Neuronal stem cell (in vitro differentiated cells): ENCODE results near the gene OR52E2.

ENCODE experiments used
- DNase-seq: peaks from one replicate; pipeline ENCODE4 v3.0.0-alpha.2; 2013; ENCODE audit warnings: low spot score
- H2AFZ ChIP-seq: one replicate; pipeline ENCODE4 v1.6.1; 2013; ENCODE audit warnings: mild to moderate bottlenecking, low read length, inconsistent platforms
- H2AK5ac ChIP-seq: 2 replicates; pipeline ENCODE4 v1.6.1; 2013; ENCODE audit warnings: low read depth, mild to moderate bottlenecking, inconsistent platforms, low read length, moderate library complexity, mixed read lengths
- H2BK120ac ChIP-seq: 2 replicates; pipeline ENCODE4 v1.6.1; 2013; ENCODE audit warnings: low read depth, mild to moderate bottlenecking, inconsistent platforms, low read length, moderate library complexity, mixed read lengths
- H2BK12ac ChIP-seq: one replicate; pipeline ENCODE4 v1.6.1; 2013; ENCODE audit warnings: low read length, inconsistent platforms
- H2BK15ac ChIP-seq: 2 replicates; pipeline ENCODE4 v1.6.1; 2013; ENCODE audit warnings: mild to moderate bottlenecking, low read length, inconsistent platforms, mixed read lengths
- H2BK5ac ChIP-seq: one replicate; pipeline ENCODE4 v1.6.1; 2013; ENCODE audit warnings: inconsistent platforms, mild to moderate bottlenecking, low read length, moderate library complexity
- H3K14ac ChIP-seq: one replicate; pipeline ENCODE4 v1.6.1; 2013; ENCODE audit warnings: low read length, inconsistent platforms
- H3K18ac ChIP-seq: 2 replicates; pipeline ENCODE4 v1.6.1; 2013; ENCODE audit warnings: low read length, inconsistent platforms
- H3K23ac ChIP-seq: 2 replicates; pipeline ENCODE4 v1.6.1; 2013; ENCODE audit warnings: low read depth, mild to moderate bottlenecking, mixed read lengths, low read length, inconsistent platforms; ENCODE audit not compliant: poor library complexity
- H3K27ac ChIP-seq: replicated peaks from 3 replicates; pipeline ENCODE4 v1.5.1; 2013; ENCODE audit warnings: low read length, inconsistent platforms
- H3K27me3 ChIP-seq, 3 experiments: 2 replicates each; pipeline ENCODE4 v1.6.1; 2013; ENCODE audit warnings: low read length in 3 of 3, mild to moderate bottlenecking in 2 of 3, inconsistent platforms in 1 of 3, low read depth in 1 of 3, mixed read lengths in 1 of 3, moderate library complexity in 1 of 3; ENCODE audit not compliant: control insufficient read depth in 3 of 3, insufficient read depth in 3 of 3
- H3K36me3 ChIP-seq, 2 donors: replicated peaks in 1 of 2; 2 replicates each; pipeline ENCODE4 v1.6.1; 2013; ENCODE audit warnings: low read length in 2 of 2; ENCODE audit not compliant: control insufficient read depth in 2 of 2, insufficient read depth in 2 of 2
- H3K4ac ChIP-seq: 2 replicates; pipeline ENCODE4 v1.6.1; 2013; ENCODE audit warnings: inconsistent platforms, mild to moderate bottlenecking, low read length, moderate library complexity
- H3K4me1 ChIP-seq, 2 donors: 1 replicate in 1 of 2; 2 replicates in 1 of 2; pipeline ENCODE4 v1.6.1; 2013; ENCODE audit warnings: low read length in 2 of 2, low read depth in 1 of 2; ENCODE audit not compliant: control insufficient read depth in 2 of 2, insufficient read depth in 1 of 2
- H3K4me2 ChIP-seq: one replicate; pipeline ENCODE4 v1.6.1; 2013; ENCODE audit warnings: mild to moderate bottlenecking, low read length, inconsistent platforms; ENCODE audit not compliant: insufficient read depth, poor library complexity, severe bottlenecking
- H3K4me3 ChIP-seq, 2 donors: 2 replicates each; pipeline ENCODE4 v1.5.1; 2013; ENCODE audit warnings: low read length in 2 of 2, mild to moderate bottlenecking in 2 of 2, inconsistent platforms in 1 of 2, moderate library complexity in 1 of 2
- H3K79me1 ChIP-seq: one replicate; pipeline ENCODE4 v1.6.1; 2013; ENCODE audit warnings: low read depth, mild to moderate bottlenecking, inconsistent platforms, low read length, moderate library complexity
- H3K9ac ChIP-seq: one replicate; pipeline ENCODE4 v1.6.1; 2013; ENCODE audit warnings: mild to moderate bottlenecking, low read depth, low read length, inconsistent platforms; ENCODE audit not compliant: poor library complexity
- H3K9me3 ChIP-seq, 2 donors: replicated peaks in 1 of 2; 2 replicates each; pipeline versions ENCODE3 to v1.6.1; 2013; ENCODE audit warnings: low read length in 2 of 2, mild to moderate bottlenecking in 2 of 2, inconsistent platforms in 1 of 2, low read depth in 1 of 2, mixed read lengths in 1 of 2, moderate library complexity in 1 of 2; ENCODE audit not compliant: control insufficient read depth in 2 of 2, insufficient read depth in 1 of 2
- H4K8ac ChIP-seq: one replicate; pipeline ENCODE4 v1.6.1; 2013; ENCODE audit warnings: low read depth, mild to moderate bottlenecking, inconsistent platforms, low read length, moderate library complexity
- H4K91ac ChIP-seq: one replicate; pipeline ENCODE4 v1.6.1; 2013; ENCODE audit warnings: low read length, low read depth, mild to moderate bottlenecking, inconsistent platforms; ENCODE audit not compliant: poor library complexity
- WGBS, 2 donors: extraction: QIAGEN DNeasy Blood & Tissue Kit; methylation state at CpG; one replicate each; pipeline ENCODE4 v1.1.7; 2013; ENCODE audit warnings: missing lambda C conversion rate in 2 of 2, mixed read lengths in 1 of 2; ENCODE audit not compliant: insufficient read length in 2 of 2, insufficient replicate concordance in 1 of 2; ENCODE audit errors: extremely low coverage in 2 of 2; 5-methylcytosine and 5-hydroxymethylcytosine counted together

The OR52E2 gene

GRCh38 chr11:5096011-5096410 is 36.6 kb upstream of the OR52E2 start:
- Histone ChIP-seq H4K91ac (no peak overlapping the region), H2BK5ac (no peak overlapping the region), H3K27me3 (no peaks in the 10 kb centered on the region), H3K4me2 (no peak overlapping the region), H3K14ac (no peak overlapping the region), H3K36me3 (no peaks in the 10 kb centered on the region), H3K4me3 (no peak overlapping the region), H3K79me1 (no peaks in the 10 kb centered on the region), H2AFZ (no peak overlapping the region), H2BK12ac (no peak overlapping the region), H2BK15ac (no peak overlapping the region), H3K4me1 (no peaks in the 10 kb centered on the region), H3K23ac (no peak overlapping the region), H3K18ac (no peak overlapping the region), H4K8ac (no peak overlapping the region), H2BK120ac (no peak overlapping the region), H2AK5ac (no peak overlapping the region), H3K9me3 (no peaks in the 10 kb centered on the region), H3K27ac (no peak overlapping the region), H3K4ac (no peak overlapping the region), H3K9ac (no peak overlapping the region)
- DNase-seq = no peak
- WGBS, 2 donors = no CpG with 5 or more reads among the region's 2 CpGs

GRCh38 chr11:5092821-5093585 is 33.6 kb upstream of the OR52E2 start:
- H3K18ac ChIP-seq = no peak overlapping the region
- H2BK15ac ChIP-seq = no peak overlapping the region
- H3K14ac ChIP-seq = no peak overlapping the region
- no peak overlapping the region for H2BK12ac ChIP-seq
- H3K9ac ChIP-seq = no peak overlapping the region
- DNase-seq = no peak
- H2BK5ac ChIP-seq = no peak overlapping the region
- H3K27me3 ChIP-seq = no peaks in the 10 kb centered on the region
- no peak overlapping the region for H4K8ac ChIP-seq
- no peak overlapping the region for H3K4ac ChIP-seq
- H2AK5ac ChIP-seq = no peak overlapping the region
- no peaks in the 10 kb centered on the region for H3K79me1 ChIP-seq
- H3K4me3 ChIP-seq = no peak overlapping the region
- no peaks in the 10 kb centered on the region for H3K4me1 ChIP-seq
- WGBS, 2 donors = no CpG with 5 or more reads among the region's 8 CpGs
- no peak overlapping the region for H2AFZ ChIP-seq
- no peaks in the 10 kb centered on the region for H3K36me3 ChIP-seq
- H4K91ac ChIP-seq = no peak overlapping the region
- no peak overlapping the region for H2BK120ac ChIP-seq
- H3K4me2 ChIP-seq = no peak overlapping the region
- H3K9me3 ChIP-seq = no peaks in the 10 kb centered on the region
- no peak overlapping the region for H3K27ac ChIP-seq
- no peak overlapping the region for H3K23ac ChIP-seq

- H3K4me2 ChIP-seq = no peak overlapping the region
- no peak overlapping the region for H3K23ac ChIP-seq
- H2BK120ac ChIP-seq = no peak overlapping the region
- no peaks in the 10 kb centered on the region for H3K36me3 ChIP-seq
- no peak overlapping the region for H4K8ac ChIP-seq
- H2BK5ac ChIP-seq = no peak overlapping the region
- no peak overlapping the region for H4K91ac ChIP-seq
- no peak overlapping the region for H2BK15ac ChIP-seq
- H2AFZ ChIP-seq = no peak overlapping the region
- no peak overlapping the region for H3K4ac ChIP-seq
- no peak for DNase-seq
- H3K79me1 ChIP-seq = no peaks in the 10 kb centered on the region
- no CpG with 5 or more reads among the region's 1 CpG for WGBS, 2 donors
- no peak overlapping the region for H3K18ac ChIP-seq
- no peak overlapping the region for H3K27ac ChIP-seq
- H3K9me3 ChIP-seq = no peaks in the 10 kb centered on the region
- H2AK5ac ChIP-seq = no peak overlapping the region
- peaks cover 0 to 2% of the 10 kb centered on the region in 2 donors for H3K4me1 ChIP-seq
- no peak overlapping the region for H2BK12ac ChIP-seq
- H3K9ac ChIP-seq = no peak overlapping the region
- H3K27me3 ChIP-seq = no peaks in the 10 kb centered on the region
- no peak overlapping the region for H3K14ac ChIP-seq
- no peak overlapping the region for H3K4me3 ChIP-seq
These were observed 31.2 kb upstream of the OR52E2 start for GRCh38 chr11:5090668-5091067.

GRCh38 chr11:5088556-5088955 is 29.1 kb upstream of the OR52E2 start:
- peaks cover 0 to 2% of the 10 kb centered on the region in 2 donors for H3K4me1 ChIP-seq
- H2BK5ac ChIP-seq = no peak overlapping the region
- H3K36me3 ChIP-seq = no peaks in the 10 kb centered on the region
- no peak overlapping the region for H4K91ac ChIP-seq
- no peak overlapping the region for H2AK5ac ChIP-seq
- no peaks in the 10 kb centered on the region for H3K79me1 ChIP-seq
- no peak overlapping the region for H3K4me2 ChIP-seq
- H2AFZ ChIP-seq = no peak overlapping the region
- H3K9me3 ChIP-seq = no peaks in the 10 kb centered on the region
- H3K4me3 ChIP-seq = no peak overlapping the region
- H3K27me3 ChIP-seq = no peaks in the 10 kb centered on the region
- no peak overlapping the region for H3K27ac ChIP-seq
- H3K4ac ChIP-seq = no peak overlapping the region
- no peak overlapping the region for H2BK15ac ChIP-seq
- H3K14ac ChIP-seq = no peak overlapping the region
- no peak overlapping the region for H3K9ac ChIP-seq
- no peak for DNase-seq
- H2BK12ac ChIP-seq = no peak overlapping the region
- H3K23ac ChIP-seq = no peak overlapping the region
- H4K8ac ChIP-seq = no peak overlapping the region
- no peak overlapping the region for H2BK120ac ChIP-seq
- no peak overlapping the region for H3K18ac ChIP-seq
